ENCODE results near the gene ADAMTS10.
"Not testable (repeated sequence)": the region's sequence is repeated elsewhere in the genome, so short reads cannot be mapped to it uniquely, and the experiment has no call there.

The ADAMTS10 gene

GRCh38 chr19:8564866-8565265, 45.6 kb downstream of the ADAMTS10 start:
- not testable (repeated sequence) for DNase-seq (ENCODE audit: low read depth in 1 of 2, low spot score in 1 of 2)

GRCh38 chr19:8561075-8561764, 49.3 kb downstream of the ADAMTS10 start:
- DNase-seq (ENCODE audit: low read depth in 1 of 2, low spot score in 1 of 2) = no peak

DNA sequence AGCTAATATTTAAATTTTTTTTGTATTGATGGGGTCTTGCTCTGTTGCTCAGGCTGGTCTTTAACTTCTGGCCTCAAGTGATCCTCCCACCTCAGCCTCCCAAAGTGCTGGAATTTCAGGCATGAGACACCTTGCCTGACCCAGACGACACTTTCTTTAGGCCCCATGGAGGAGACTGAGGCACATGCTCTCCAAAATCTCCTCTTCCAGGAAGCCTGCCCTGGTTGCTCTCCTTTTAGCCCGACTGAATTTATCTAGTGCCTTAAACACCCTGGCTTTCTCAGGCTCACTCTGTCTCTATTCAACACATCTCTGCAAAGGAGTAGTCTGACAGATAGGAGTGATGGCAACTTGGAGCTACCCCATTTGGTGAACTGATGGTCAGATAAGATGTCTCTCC, 52.2 kb downstream of the ADAMTS10 start:
- no peak for DNase-seq (ENCODE audit: low read depth in 1 of 2, low spot score in 1 of 2)

DNA sequence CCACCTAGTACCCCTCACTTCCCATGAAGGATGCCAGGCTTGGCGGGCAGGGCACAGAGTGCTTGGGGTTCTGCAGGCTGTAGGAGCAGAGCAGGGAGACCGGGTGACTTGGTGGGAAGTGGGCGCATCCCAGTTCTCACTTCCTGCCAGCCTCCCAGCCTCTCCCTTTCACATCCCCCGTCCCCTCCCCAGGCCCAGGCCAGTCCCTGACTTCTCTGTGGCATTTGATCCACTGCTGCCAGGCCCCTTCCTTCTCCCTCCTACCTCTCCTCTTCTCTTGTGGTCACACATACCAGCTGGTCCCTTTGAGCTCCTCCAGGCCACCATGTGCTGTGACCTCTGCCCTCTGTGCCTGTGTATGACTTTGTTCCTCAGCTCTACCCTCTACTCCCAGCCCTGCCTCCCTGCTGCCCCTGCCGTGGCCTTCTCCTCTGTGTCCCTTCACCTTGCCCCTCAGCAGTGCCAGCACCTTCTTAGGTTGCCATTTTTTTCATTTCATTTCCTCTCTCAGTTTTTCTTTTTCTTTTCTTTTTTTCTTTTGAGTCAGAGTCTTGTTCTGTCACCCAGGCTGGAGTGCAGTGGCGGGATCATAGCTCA, 52.8 kb downstream of the ADAMTS10 start:
- DNase-seq (ENCODE audit: low read depth in 1 of 2, low spot score in 1 of 2) = no peak

DNA sequence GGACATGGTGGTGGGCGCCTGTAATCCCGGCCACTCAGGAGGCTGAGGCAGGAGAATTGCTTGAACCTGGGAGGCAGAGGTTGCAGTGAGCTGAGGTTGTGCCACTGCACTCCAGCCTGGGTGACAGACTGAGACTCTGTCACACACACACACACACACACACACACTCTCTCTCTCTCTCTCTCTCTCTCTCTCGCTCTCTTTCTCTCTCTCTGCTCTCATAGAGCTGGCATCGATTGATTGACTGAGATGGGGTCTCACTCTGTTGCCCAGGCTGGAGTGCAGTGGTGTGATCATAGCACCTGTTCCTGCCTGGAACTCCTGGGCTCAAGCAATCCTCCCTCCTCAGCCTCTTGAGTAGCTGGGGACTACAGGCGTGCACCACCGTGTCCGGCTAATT, 56.8 kb downstream of the ADAMTS10 start:
- not testable (repeated sequence) for DNase-seq (ENCODE audit: low read depth in 1 of 2, low spot score in 1 of 2)

DNA sequence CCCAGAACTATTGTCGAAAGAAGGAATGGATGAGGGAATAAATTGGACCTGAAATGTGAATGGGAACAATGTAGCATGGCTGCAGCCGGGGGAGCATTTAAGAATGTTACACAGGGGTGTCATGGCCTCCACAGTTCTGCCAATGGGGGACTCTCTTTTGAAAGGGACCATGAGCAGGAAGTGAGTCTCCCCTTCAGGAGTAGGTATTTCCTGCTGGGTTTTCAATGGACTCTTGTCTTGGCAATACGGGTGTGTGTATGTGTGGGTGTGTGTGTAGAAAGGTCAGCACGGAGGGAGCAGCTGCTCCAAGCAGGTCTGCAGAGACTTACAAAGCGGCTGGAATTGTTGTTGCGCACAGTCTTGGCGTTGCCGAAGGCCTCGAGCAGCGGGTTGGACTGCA, 57.7 kb downstream of the ADAMTS10 start:
- no peak for DNase-seq (ENCODE audit: low read depth in 1 of 2, low spot score in 1 of 2)

- DNase-seq (ENCODE audit: low read depth in 1 of 2, low spot score in 1 of 2) = no peak
Measured at GRCh38 chr19:8550070-8550469, 60.4 kb downstream of the ADAMTS10 start.

DNA sequence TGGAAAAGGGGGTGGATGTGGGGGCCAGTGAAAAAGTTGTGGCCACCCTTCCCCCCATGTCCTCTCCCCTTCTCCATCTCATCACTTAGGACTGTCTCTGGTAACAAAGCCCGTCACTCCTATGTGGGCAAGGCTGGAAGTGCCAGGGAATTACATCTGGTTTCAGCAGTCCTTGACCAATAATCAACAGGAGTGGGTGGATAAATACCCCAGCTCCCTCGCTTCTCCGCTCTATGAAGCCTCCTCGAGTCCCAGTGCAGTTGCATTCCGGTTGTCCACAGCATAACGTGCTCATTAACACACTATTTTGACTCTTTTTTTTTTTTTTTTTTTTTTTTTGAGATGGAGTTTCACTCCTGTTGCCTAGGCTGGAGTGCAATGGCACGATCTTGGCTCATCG, 64.8 kb downstream of the ADAMTS10 start:
- no peak for DNase-seq (ENCODE audit: low read depth in 1 of 2, low spot score in 1 of 2)

DNA sequence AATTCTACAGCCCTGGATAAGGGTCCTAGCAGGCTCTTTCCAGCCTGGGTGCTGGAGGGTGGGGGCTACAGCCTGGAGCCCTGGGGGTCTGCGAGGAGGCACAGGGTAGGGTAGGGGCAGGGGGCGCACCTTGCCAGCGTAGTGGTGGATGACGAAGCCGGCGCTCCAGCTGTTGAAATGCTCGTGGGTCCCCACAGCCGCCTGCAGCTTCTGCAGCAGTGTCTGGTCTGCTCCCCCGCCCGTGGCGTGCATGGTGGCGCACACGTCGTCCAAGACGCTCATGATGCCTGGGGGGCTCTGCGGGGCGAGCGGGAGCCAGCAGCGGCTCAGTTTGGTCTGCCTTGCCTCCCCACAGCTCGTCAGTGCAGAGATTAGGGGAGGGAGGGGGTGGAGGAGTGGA, 66.3 kb downstream of the ADAMTS10 start:
- no peak for DNase-seq (ENCODE audit: low read depth in 1 of 2, low spot score in 1 of 2)

GRCh38 chr19:8539621-8540149, 70.8 kb downstream of the ADAMTS10 start:
- no peak for DNase-seq (ENCODE audit: low read depth in 1 of 2, low spot score in 1 of 2)

DNA sequence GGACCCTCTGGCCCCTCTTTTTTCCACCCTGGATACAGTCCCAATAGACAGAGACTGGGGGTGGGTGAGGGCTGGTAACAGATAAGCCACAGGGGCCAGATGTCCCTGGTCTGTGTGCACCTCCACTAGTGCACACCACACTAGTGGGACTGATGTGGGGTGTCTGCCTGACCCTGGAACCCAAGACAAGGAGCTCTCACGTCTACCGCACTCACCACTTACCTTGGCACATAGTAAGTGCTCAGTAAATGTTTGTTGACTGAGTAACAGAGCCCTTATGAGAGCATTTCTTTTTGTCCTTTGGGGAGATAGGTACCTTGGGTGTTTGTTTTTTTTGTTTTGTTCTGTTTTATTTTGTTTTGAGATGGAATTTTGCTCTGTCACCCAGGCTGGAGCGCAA, 73.4 kb downstream of the ADAMTS10 start:
- no peak for DNase-seq (ENCODE audit: low read depth in 1 of 2, low spot score in 1 of 2)

DNA sequence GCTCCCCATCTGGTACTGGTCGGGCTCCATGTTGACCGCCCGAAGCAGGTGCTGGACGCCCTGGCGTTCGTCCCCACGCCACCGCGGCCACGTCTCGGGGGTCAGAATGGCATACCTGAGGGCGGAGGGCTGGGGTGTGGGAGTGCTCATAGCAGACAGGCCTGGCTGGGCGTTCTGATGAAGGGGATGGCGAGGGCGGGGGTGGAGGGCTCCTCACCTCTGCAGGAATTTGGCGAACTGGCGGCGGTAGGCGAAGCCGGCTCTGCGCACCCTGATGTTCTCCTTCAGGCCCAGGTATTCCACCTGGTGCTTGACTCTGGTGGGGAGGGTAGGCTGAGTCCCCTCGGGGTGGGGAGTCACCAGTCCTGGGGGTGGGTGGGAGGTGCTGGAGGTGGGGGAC, 74.2 kb downstream of the ADAMTS10 start:
- DNase-seq (ENCODE audit: low read depth in 1 of 2, low spot score in 1 of 2) = no peak

DNA sequence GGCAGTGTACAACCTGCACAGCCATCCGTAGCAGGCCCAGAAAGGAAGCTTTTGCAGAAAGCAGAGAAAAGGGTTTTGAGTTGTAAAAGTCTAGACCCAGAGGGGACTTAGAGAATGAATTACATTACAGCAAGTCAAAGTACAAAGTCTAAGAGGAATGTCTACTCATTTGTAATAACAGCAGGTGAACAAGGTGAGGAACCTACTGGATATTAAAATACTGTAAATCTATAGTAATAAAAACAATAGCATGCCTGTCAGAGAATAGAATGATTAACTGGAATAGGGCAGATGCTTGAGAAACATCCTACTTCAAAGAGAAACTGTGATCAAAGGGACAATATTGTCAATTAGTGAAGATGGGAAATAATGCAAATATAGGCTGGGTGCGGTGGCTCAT, 78.3 kb downstream of the ADAMTS10 start:
- DNase-seq (ENCODE audit: low read depth in 1 of 2, low spot score in 1 of 2) = no peak

DNA sequence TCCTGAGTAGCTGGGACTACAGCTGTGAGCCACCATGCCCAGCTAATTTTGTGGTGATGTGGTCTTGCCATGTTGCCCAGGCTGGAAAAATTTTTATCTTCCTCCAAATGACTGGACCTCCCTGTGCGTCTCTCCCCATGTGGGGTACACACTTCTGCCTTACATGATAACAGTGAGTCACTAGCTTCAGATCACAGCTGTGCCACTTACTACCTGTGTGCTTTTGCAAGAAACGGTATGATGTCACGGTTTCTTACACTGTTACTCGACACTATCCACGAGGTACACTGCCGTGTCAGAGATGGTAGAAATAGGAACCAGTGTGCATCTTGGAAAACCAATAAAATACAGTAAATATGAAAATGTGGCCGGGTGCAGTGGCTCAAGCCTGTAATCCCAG, 79.0 kb downstream of the ADAMTS10 start:
- DNase-seq (ENCODE audit: low read depth in 1 of 2, low spot score in 1 of 2) = no peak
